Measurements from ENCODE around the gene NCOA7.
A peak's percentile ranks its signal among the peaks of the same experiment; 100 is the strongest.
"Not testable (repeated sequence)": the region's sequence is repeated elsewhere in the genome, so short reads cannot be mapped to it uniquely, and the experiment has no call there.

Gene NCOA7

DNA sequence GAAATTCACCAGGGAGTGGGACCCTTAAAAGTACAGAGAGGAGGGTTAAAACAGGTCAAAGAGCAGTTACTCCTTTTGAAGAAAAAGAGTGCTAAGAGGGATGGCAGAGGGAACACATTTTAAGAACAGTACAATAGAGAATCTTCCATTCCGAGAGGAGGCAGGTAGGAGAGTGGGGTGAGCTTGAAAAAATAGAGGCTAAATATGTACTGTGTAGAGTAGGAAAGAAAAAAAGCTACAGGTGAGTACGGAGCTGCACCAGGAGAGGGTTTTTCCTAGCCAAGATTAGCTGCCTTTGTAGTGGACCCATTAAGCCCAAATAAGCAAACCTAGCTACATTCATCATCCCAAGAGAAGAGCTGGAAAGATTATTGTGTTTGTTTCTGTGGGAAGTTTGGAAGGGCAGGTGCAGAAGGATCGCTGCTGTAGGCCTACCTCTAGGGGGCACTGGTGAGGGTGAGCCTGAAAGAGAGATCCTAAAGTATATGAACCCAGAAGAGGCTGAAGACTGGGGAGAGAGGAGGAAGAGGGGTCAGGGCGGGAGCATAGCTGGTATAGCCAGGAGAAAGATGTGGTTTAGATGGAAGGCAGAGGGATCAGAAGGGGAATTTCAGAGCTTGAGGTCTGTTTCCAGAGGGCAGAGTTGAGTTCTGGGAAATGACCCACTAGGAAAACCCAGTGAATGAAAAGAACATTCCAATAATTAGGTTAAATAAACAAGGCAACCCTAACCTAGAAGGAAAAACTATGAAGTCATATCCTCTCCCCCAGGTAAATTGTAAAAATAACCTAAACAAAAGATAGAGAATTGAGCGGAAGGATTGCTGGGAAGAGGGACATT, 115.6 kb downstream of the NCOA7 start:
- H3K4me3 ChIP-seq (ENCODE audit: low read length) = no peak overlapping the region
- TF ChIP-seq, protein P1, sequence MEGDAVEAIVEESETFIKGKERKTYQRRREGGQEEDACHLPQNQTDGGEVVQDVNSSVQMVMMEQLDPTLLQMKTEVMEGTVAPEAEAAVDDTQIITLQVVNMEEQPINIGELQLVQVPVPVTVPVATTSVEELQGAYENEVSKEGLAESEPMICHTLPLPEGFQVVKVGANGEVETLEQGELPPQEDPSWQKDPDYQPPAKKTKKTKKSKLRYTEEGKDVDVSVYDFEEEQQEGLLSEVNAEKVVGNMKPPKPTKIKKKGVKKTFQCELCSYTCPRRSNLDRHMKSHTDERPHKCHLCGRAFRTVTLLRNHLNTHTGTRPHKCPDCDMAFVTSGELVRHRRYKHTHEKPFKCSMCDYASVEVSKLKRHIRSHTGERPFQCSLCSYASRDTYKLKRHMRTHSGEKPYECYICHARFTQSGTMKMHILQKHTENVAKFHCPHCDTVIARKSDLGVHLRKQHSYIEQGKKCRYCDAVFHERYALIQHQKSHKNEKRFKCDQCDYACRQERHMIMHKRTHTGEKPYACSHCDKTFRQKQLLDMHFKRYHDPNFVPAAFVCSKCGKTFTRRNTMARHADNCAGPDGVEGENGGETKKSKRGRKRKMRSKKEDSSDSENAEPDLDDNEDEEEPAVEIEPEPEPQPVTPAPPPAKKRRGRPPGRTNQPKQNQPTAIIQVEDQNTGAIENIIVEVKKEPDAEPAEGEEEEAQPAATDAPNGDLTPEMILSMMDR (conservative IDR thresholded peaks at IDR 0.05; ENCODE audit: low read depth, low read length) = peak; percentile 87
- DNase-seq (ENCODE audit: low read depth) = no peak

DNA sequence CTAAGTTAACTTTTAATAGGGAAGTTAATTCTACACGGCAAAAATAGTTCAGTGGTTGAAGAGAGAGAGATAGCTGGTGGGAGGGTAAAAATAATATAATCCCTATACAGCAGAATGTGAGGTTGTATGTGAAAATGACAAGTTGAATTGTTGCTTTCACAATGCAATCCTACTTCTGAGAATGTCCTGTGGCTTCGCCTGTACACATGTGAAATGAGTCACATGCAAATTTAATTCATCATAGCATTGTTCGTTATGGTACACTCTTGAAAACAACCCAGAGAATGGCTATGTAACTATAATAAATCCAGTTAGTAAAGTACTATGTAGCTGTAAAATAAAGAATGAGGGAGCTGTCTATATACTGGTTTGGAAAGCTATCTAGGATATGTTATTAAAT, 119.8 kb downstream of the NCOA7 start:
- DNase-seq (ENCODE audit: low read depth) = no peak
- TF ChIP-seq, protein P1 (conservative IDR thresholded peaks at IDR 0.05; ENCODE audit: low read depth, low read length) = no peak
- no peak overlapping the region for H3K4me3 ChIP-seq (ENCODE audit: low read length)

DNA sequence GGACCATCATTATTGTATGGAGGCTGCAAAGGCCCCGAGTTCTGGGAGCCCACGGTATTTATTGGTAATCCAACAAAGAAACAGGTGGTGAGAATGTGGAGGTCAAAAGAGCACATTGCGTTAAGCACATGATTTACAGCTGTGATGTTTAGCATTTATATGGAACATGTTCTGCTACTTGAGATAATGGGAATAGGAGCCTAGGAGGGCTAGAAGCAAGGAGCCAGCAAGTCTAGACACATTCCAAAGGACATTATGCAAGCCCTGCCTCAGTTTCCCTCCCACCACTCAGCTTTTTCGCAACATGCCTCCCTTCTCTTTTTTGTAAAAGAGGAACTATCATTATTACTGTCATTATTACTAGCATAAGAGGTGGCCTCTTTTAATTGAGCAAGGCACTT, 120.3 kb downstream of the NCOA7 start:
- DNase-seq (ENCODE audit: low read depth); H3K4me3 ChIP-seq (ENCODE audit: low read length): not testable (repeated sequence)

DNA sequence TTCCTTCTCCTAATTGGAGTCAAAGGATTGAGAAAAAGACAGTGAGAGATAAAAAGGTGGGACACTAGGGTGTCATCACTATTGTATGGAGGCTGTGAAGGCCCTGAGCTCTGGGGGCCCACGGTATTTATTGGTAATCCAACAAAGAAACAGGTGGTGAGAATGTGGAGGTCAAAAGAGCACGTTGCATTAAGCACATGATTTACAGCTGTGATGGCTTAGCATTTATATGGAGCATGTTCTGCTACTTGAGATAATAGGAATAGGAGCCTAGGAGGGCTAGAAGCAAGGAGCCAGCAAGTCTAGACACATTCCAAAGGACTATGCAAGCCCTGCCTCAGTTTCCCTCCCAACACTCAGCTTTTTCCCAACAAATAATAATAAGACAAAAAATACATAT, 121.7 kb downstream of the NCOA7 start:
- not testable (repeated sequence) for DNase-seq (ENCODE audit: low read depth); H3K4me3 ChIP-seq (ENCODE audit: low read length)

DNA sequence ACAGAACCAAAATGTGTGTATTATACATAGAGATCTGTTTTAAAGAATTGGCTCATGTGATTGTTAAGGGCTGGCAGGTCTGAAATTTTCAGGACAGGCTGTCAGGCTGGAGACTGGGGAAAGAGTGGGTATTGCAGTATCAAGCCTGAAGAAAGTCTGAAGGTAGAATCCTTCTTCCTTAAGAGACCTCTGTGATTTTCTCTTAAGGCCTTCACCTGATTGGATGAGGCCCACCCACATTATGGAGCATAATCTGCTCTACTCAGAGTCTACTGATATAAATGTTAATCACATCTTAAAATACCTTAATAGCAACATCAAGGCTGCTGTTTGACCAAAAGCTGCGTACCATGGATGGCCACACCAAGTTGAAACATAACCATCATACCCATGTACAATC, 122.4 kb downstream of the NCOA7 start:
- H3K4me3 ChIP-seq (ENCODE audit: low read length) = no peak overlapping the region
- no peak for DNase-seq (ENCODE audit: low read depth)
- TF ChIP-seq, protein P1 (conservative IDR thresholded peaks at IDR 0.05; ENCODE audit: low read depth, low read length) = no peak

DNA sequence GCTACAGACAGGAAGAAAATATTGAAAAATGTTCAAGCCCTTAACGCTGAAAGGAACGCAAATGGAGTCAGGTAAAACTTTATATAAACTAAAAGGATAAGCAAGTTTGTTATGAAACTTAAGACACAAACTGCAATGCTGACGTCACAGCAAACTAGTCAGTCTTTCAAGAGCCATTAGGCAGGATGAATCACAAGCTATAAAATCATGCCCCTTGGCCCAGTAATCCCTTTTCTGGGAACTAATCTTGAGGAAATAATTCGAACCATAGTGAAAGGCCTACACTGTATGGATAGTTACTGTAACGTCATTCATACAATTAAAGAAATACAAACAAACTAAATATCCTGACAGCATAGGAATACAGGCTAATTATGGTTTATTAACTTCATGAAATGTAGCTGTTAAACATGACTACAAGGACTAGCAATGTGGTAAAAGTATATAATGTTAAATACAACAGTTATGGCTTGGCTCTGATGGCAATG, 123.1 kb downstream of the NCOA7 start:
- DNase-seq (ENCODE audit: low read depth) = peak; percentile 98
- H3K4me3 ChIP-seq (ENCODE audit: low read length) = no peak overlapping the region
- TF ChIP-seq, protein P1 (conservative IDR thresholded peaks at IDR 0.05; ENCODE audit: low read depth, low read length) = no peak

DNA sequence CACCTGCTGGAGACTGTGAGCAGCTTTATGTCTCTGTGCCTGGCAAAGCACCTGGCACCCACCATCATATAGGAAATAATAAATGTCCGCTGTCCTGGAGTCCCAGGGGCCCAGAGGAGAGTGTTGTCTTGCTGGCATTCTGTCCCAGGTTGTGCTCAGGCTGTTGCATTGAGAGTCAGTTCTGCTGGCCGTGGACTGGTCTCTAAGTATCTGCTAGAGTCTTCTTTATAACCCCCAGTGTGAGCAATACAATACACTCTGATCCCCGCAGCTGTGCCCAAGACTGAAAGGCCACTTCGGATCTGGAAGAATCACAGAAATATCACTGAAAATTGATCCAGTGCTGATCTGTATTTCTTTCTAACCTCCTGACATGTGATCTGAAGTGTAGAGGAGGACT, 127.5 kb downstream of the NCOA7 start:
- no peak overlapping the region for H3K4me3 ChIP-seq (ENCODE audit: low read length)
- TF ChIP-seq, protein P1 (conservative IDR thresholded peaks at IDR 0.05; ENCODE audit: low read depth, low read length) = no peak
- DNase-seq (ENCODE audit: low read depth) = no peak

All from retinal pigment epithelial cell (primary cell).